B cell (primary cell): ENCODE results near the gene EMX1.

Experiments used
- CTCF ChIP-seq: fragments of 200-600 bp; IDR thresholded peaks from one replicate; pipeline ENCODE4 v1.8.0; 2022; ENCODE audit warnings: antibody characterized with exemption, mild to moderate bottlenecking
- EZH2 ChIP-seq: IDR thresholded peaks from 2 replicates; pipeline ENCODE4 v1.6.1; 2012; ENCODE audit warnings: borderline replicate concordance, low read depth, mild to moderate bottlenecking, moderate library complexity, low read length; ENCODE audit not compliant: insufficient read depth, poor library complexity, severe bottlenecking

DNA sequence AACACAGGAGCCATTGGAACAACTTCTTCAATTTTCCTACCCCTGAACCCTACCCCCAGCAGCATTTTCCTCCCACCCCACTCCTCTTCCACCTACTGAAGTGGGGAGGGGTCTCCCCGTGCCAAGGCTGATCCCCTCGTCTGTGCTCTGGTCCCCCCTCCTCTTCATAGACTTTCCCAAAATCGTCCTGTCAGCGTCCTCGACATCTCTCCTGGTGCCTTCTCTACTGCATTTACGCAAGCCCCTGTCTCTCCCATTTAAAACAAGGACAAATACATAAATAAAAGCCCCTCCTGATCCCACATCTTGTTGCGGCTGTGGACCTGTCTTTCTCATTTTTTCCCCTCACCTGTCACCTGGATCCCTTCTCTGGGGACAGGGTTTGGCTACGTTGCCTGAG lies 42.2 kb downstream of the EMX1 start:
- no peak for TF ChIP-seq CTCF
- no peak for TF ChIP-seq EZH2
